ENCODE results near the gene PCDHA13. TPM values are rescaled to one million over a fixed set of nuclear protein-coding genes. Genes with fewer than 3 reads are reported as not detected.
"Not testable (repeated sequence)": the region's sequence is repeated elsewhere in the genome, so short reads cannot be mapped to it uniquely, and the experiment has no call there.

Gene PCDHA13
- total RNA-seq, 1 experiment from 2014 or later = 0.50 TPM

DNA sequence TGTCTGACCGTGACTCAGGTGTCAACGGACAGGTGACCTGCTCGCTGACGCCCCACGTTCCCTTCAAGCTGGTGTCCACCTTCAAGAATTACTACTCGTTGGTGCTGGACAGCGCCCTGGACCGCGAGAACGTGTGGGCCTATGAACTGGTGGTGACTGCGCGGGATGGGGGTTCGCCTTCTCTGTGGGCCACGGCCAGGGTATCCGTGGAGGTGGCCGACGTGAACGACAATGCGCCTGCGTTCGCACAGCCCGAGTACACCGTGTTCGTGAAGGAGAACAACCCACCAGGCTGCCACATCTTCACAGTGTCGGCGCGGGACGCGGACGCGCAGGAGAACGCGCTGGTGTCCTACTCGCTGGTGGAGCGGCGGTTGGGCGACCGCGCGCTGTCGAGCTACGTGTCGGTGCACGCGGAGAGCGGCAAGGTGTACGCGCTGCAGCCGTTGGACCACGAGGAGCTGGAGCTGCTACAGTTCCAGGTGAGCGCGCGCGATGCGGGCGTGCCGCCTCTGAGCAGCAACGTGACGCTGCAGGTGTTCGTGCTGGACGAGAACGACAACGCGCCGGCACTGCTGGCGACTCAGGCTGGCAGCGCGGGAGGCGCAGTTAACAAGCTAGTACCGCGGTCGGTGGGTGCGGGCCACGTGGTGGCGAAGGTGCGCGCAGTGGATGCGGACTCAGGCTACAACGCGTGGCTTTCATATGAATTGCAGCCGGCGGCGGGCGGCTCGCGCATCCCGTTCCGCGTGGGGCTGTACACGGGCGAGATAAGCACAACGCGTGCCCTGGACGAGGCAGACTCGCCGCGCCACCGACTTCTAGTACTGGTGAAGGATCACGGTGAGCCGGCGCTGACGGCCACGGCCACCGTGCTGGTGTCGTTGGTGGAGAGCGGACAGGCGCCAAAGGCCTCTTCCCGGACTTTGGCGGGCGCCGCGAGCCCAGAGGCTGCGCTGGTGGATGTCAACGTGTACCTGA, 11.4 kb upstream of the PCDHA13 start:
- no peak for DNase-seq (ENCODE audit: low spot score)

DNA sequence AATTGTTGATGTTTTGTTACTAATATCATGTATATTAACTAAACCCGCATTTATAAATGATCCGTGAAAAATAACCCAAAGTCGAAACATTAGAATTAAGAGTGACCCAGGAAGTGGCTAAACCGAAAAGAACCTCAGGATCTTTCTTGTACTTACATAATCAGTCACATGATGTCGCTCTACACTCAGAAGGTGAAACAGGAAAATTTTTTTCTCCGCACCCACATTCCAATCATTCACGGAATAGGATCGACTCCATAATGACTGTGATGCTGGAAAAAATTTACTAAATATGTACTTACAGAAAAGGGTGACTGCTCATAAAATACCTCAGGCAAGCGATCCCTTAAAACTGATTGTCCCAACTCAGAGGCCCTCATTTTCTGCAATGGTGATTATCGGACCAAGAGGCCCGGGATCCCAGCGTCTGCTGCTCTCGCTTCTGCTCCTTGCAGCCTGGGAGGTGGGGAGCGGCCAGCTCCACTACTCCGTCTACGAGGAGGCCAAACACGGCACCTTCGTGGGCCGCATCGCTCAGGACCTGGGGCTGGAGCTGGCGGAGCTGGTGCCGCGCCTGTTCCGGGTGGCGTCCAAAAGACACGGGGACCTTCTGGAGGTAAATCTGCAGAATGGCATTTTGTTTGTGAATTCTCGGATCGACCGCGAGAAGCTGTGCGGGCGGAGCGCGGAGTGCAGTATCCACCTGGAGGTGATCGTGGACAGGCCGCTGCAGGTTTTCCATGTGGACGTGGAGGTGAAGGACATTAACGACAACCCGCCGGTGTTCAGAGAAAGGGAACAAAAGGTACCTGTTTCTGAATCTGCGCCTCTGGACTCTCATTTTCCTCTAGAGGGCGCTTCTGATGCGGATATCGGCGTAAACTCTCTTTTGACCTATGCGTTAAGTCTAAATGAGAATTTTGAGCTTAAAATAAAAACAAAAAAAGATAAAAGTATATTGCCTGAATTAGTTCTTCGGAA, 6.5 kb upstream of the PCDHA13 start, which contains the start of gene PCDHA12:
TSS of gene PCDHA12 (plus strand) at position 224 of the 981 bp plus-strand sequence. CDS start at position 389, 165 bp downstream.
- DNase-seq (ENCODE audit: low spot score) = no peak

GRCh38 chr5:140876541-140877261, 5.2 kb upstream of the PCDHA13 start:
- DNase-seq (ENCODE audit: low spot score) = not testable (repeated sequence)

GRCh38 chr5:140877262-140877581, 4.7 kb upstream of the PCDHA13 start:
- no peak for DNase-seq (ENCODE audit: low spot score)

- no peak for DNase-seq (ENCODE audit: low spot score)
Observed at GRCh38 chr5:140882591-140882899, 621 bp downstream of the PCDHA13 start.

DNA sequence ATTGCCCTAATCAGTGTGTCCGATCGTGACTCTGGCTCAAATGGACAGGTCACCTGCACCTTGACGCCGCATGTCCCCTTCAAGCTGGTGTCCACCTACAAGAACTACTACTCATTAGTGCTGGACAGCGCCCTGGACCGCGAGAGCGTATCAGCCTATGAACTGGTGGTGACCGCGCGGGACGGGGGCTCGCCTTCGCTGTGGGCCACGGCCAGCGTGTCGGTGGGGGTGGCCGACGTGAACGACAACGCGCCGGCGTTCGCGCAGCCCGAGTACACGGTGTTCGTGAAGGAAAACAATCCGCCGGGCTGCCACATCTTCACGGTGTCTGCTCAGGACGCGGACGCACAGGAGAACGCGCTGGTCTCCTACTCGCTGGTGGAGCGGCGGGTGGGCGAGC, 1.4 kb downstream of the PCDHA13 start:
- no peak for DNase-seq (ENCODE audit: low spot score)

GRCh38 chr5:140883927-140884697, 2.2 kb downstream of the PCDHA13 start:
- DNase-seq (ENCODE audit: low spot score) = no peak

DNA sequence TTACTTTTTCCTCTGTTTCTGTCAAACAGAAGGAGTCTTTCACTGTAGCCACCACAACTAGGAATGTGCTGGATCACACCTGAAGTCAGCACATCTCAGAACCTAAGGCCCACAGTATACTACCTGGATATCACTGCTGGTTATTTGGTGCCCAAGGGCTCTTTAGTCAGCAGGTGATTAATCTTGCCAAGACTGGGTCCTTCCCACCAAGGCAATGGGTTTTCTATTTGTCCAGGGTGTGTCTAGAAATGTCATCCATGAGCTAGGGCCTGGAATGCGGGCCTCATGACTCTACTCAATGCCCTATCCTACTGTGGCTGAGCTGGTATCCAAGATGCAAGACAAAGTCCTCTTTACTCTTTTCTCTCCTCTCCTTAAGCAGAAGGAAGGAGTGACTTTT, 34.4 kb downstream of the PCDHA13 start:
- DNase-seq (ENCODE audit: low spot score) = no peak

- no peak for DNase-seq (ENCODE audit: low spot score)
Observed at GRCh38 chr5:140923601-140924000, 41.7 kb downstream of the PCDHA13 start.

- DNase-seq (ENCODE audit: low spot score) = no peak
Observed at GRCh38 chr5:140925806-140926442, 44.0 kb downstream of the PCDHA13 start, which contains the start of gene PCDHAC1. Gene PCDHAC1 (plus strand): TSS chr5:140926299. CDS start chr5:140926893, 594 bp downstream.

DNA sequence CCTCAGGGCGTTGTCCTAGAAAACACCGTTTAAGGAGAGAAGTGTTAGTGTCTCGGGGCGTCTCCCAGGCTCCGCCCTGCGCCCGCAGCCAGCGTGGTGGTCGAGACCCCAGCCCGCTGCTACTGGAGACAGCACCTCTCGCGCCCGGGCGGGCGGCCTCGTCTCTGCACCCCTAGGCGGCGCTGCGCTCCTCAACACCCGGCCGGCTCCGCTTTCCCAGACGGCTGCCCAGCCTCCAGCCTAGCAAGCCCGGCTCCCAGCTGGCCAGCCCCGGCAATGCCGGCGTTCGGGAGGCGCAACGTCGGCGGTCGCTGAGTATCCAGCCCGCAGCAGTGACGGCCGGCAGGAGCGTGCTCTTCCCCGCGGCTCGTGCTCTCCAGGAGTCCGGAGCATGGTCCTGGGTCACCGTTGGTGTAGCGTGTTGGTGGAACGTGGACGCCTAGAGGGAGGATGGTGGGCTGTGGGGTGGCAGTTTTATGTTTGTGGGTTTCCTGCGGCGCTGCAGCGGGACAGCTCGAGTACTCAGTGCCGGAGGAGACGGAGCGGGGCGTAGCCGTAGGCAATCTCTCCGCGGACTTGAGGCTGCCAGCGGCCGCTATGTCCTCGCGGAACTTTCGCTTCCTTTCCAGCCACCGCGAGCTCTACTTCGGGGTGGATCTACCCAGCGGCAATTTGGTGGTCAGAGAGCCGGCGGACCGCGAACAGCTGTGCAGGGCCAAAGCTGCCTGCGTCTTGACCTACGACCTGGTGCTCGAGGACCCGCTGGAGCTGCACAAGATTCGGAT, 44.7 kb downstream of the PCDHA13 start:
- peak; percentile 66 for DNase-seq (ENCODE audit: low spot score)

DNA sequence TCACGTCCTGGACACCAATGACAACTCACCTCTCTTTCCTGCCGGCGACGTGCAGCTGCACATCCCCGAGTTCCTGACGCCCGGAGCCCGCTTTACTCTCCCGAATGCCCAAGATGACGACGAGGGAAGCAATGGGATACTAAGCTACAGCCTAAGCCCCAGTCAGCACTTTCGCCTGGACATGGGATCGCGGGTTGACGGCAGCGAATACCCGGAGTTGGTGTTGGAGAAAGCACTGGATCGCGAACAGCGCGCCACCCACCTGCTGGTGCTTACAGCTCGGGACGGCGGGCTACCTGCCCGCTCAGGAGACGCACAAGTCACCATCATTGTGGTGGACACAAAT, 45.3 kb downstream of the PCDHA13 start:
- DNase-seq (ENCODE audit: low spot score) = no peak

Other genes with a start within 250 kb of the PCDHA13 start
- not detected in 2 replicates for gene CD14, start 248.9 kb upstream of the PCDHA13 start, total RNA-seq (2014; rRNA removed; shearing (Covaris generic))
- gene TMCO6, start 242.7 kb upstream of the PCDHA13 start, total RNA-seq (2014; rRNA removed; shearing (Covaris generic)) = 9.6 and 15.9 TPM in 2 replicates
- gene NDUFA2, start 234.5 kb upstream of the PCDHA13 start, total RNA-seq (2014; rRNA removed; shearing (Covaris generic)) = 65.7 and 99.6 TPM in 2 replicates
- 72.9 and 98.1 TPM in 2 replicates for gene IK, start 234.3 kb upstream of the PCDHA13 start, total RNA-seq (2014; rRNA removed; shearing (Covaris generic))
- 13.7 and 15.2 TPM in 2 replicates for gene WDR55, start 217.2 kb upstream of the PCDHA13 start, total RNA-seq (2014; rRNA removed; shearing (Covaris generic))
- 0.37 TPM in 1 of 2 replicates, not detected in the other for gene DND1, start 208.5 kb upstream of the PCDHA13 start, total RNA-seq (2014; rRNA removed; shearing (Covaris generic))
- gene HARS1, start 190.8 kb upstream of the PCDHA13 start, total RNA-seq (2014; rRNA removed; shearing (Covaris generic)) = 52.1 and 53.6 TPM in 2 replicates
- 49.2 and 52.6 TPM in 2 replicates for gene HARS2, start 190.7 kb upstream of the PCDHA13 start, total RNA-seq (2014; rRNA removed; shearing (Covaris generic))
- gene ZMAT2, start 181.7 kb upstream of the PCDHA13 start, total RNA-seq (2014; rRNA removed; shearing (Covaris generic)) = 73.5 and 95.8 TPM in 2 replicates
- 0.45 and 0.56 TPM in 2 replicates for gene PCDHA1, start 96.0 kb upstream of the PCDHA13 start, total RNA-seq (2014; rRNA removed; shearing (Covaris generic))
- gene PCDHA2, start 87.3 kb upstream of the PCDHA13 start, total RNA-seq (2014; rRNA removed; shearing (Covaris generic)) = 0.72 and 0.82 TPM in 2 replicates
- gene PCDHA3, start 81.1 kb upstream of the PCDHA13 start, total RNA-seq (2014; rRNA removed; shearing (Covaris generic)) = 4.5 and 4.7 TPM in 2 replicates
- gene PCDHA4, start 75.1 kb upstream of the PCDHA13 start, total RNA-seq (2014; rRNA removed; shearing (Covaris generic)) = 0.02 and 0.04 TPM in 2 replicates
- 0.25 and 1.1 TPM in 2 replicates for gene PCDHA5, start 60.5 kb upstream of the PCDHA13 start, total RNA-seq (2014; rRNA removed; shearing (Covaris generic))
- 0.06 TPM in 1 of 2 replicates, not detected in the other for gene PCDHA6, start 54.2 kb upstream of the PCDHA13 start, total RNA-seq (2014; rRNA removed; shearing (Covaris generic))
- 0.04 and 0.06 TPM in 2 replicates for gene PCDHA7, start 47.9 kb upstream of the PCDHA13 start, total RNA-seq (2014; rRNA removed; shearing (Covaris generic))
- gene PCDHA8, start 40.9 kb upstream of the PCDHA13 start, total RNA-seq (2014; rRNA removed; shearing (Covaris generic)) = 0.04 and 0.17 TPM in 2 replicates
- 0.08 TPM in 1 of 2 replicates, not detected in the other for gene PCDHA9, start 33.7 kb upstream of the PCDHA13 start, total RNA-seq (2014; rRNA removed; shearing (Covaris generic))
- 0.02 and 0.08 TPM in 2 replicates for gene PCDHA10, start 26.2 kb upstream of the PCDHA13 start, total RNA-seq (2014; rRNA removed; shearing (Covaris generic))
- gene PCDHA11, start 13.2 kb upstream of the PCDHA13 start, total RNA-seq (2014; rRNA removed; shearing (Covaris generic)) = 5.0 and 7.7 TPM in 2 replicates
- gene PCDHA12, start 6.8 kb upstream of the PCDHA13 start, total RNA-seq (2014; rRNA removed; shearing (Covaris generic)) = 0.21 and 0.60 TPM in 2 replicates
- gene PCDHAC1, start 44.2 kb downstream of the PCDHA13 start, total RNA-seq (2014; rRNA removed; shearing (Covaris generic)) = 1.1 TPM in 2 replicates
- gene PCDHAC2, start 84.4 kb downstream of the PCDHA13 start, total RNA-seq (2014; rRNA removed; shearing (Covaris generic)) = 1.5 and 1.8 TPM in 2 replicates
- not detected in 2 replicates for gene PCDHB1, start 169.2 kb downstream of the PCDHA13 start, total RNA-seq (2014; rRNA removed; shearing (Covaris generic))
- 15.0 and 26.2 TPM in 2 replicates for gene PCDHB2, start 212.5 kb downstream of the PCDHA13 start, total RNA-seq (2014; rRNA removed; shearing (Covaris generic))
- 0.21 TPM in 2 replicates for gene PCDHB3, start 218.3 kb downstream of the PCDHA13 start, total RNA-seq (2014; rRNA removed; shearing (Covaris generic))
- 0.21 TPM in 1 of 2 replicates, not detected in the other for gene PCDHB4, start 239.7 kb downstream of the PCDHA13 start, total RNA-seq (2014; rRNA removed; shearing (Covaris generic))

Data from H4 (cell line).